NCI-H345 treated with DMSO at 0.1 percent for 48 hours (cell line): ENCODE results near the gene KRTAP10-9.
"Not testable (repeated sequence)": the region's sequence is repeated elsewhere in the genome, so short reads cannot be mapped to it uniquely, and the experiment has no call there.

Experiments
- DNase-seq: peaks from one replicate; lab custom pipeline; 2025; ENCODE audit not compliant: unreplicated experiment; lab: John Stamatoyannopoulos, UW

The KRTAP10-9 gene

GRCh38 chr21:44614961-44615391, 11.9 kb upstream of the KRTAP10-9 start:
- no peak for DNase-seq

- DNase-seq = no peak
Measured at GRCh38 chr21:44615466-44615865, 11.4 kb upstream of the KRTAP10-9 start.

- DNase-seq = peak; percentile 58
Measured at GRCh38 chr21:44615911-44616590, 10.8 kb upstream of the KRTAP10-9 start.

GRCh38 chr21:44616591-44616926, 10.3 kb upstream of the KRTAP10-9 start:
- no peak for DNase-seq

GRCh38 chr21:44617071-44617501, 9.8 kb upstream of the KRTAP10-9 start:
- DNase-seq = no peak

GRCh38 chr21:44618504-44618903, 8.4 kb upstream of the KRTAP10-9 start:
- no peak for DNase-seq

GRCh38 chr21:44618909-44619308, 8.0 kb upstream of the KRTAP10-9 start:
- DNase-seq = no peak

- DNase-seq = no peak
Measured at GRCh38 chr21:44619886-44620285, 7.0 kb upstream of the KRTAP10-9 start.

- no peak for DNase-seq
Measured at GRCh38 chr21:44623575-44623974, 3.3 kb upstream of the KRTAP10-9 start.

GRCh38 chr21:44625756-44626155, 1.1 kb upstream of the KRTAP10-9 start:
- DNase-seq = no peak

- DNase-seq = no peak
Measured at GRCh38 chr21:44626262-44626661, 631 bp upstream of the KRTAP10-9 start.

GRCh38 chr21:44627181-44627822, 409 bp downstream of the KRTAP10-9 start:
- not testable (repeated sequence) for DNase-seq

GRCh38 chr21:44627831-44628233, 939 bp downstream of the KRTAP10-9 start:
- DNase-seq = not testable (repeated sequence)

GRCh38 chr21:44628707-44629391, 2.0 kb downstream of the KRTAP10-9 start:
- DNase-seq = no peak

- no peak for DNase-seq
Measured at GRCh38 chr21:44630440-44630839, 3.5 kb downstream of the KRTAP10-9 start.

GRCh38 chr21:44632067-44632466, 5.2 kb downstream of the KRTAP10-9 start:
- DNase-seq = no peak

GRCh38 chr21:44636209-44637017, 9.5 kb downstream of the KRTAP10-9 start:
- no peak for DNase-seq

GRCh38 chr21:44637018-44637850, 10.3 kb downstream of the KRTAP10-9 start, which contains the start of gene KRTAP10-10:
Gene KRTAP10-10, plus strand, starts transcription at chr21:44637356. Its CDS starts 62 bp downstream, at chr21:44637418.
- DNase-seq = no peak

GRCh38 chr21:44637851-44638348, 11.0 kb downstream of the KRTAP10-9 start:
- not testable (repeated sequence) for DNase-seq
